BE2C (cell line): ENCODE data around the gene DAB2IP.

ENCODE experiments used
- DNase-seq: peaks from one replicate; pipeline ENCODE4 v3.0.0-alpha.2; 2020
- H3K27me3 ChIP-seq: fragments of 250-450 bp; sonication (Bioruptor Pico); 2 replicates; pipeline ENCODE4 v1.5.1; 2020; ENCODE audit warnings: mild to moderate bottlenecking
- H3K36me3 ChIP-seq: fragments of 250-450 bp; sonication (Bioruptor Pico); 2 replicates; pipeline ENCODE4 v1.5.1; 2020; ENCODE audit warnings: mild to moderate bottlenecking
- H3K4me1 ChIP-seq: fragments of 250-450 bp; sonication (Bioruptor Pico); 2 replicates; pipeline ENCODE4 v1.5.1; 2020
- H3K4me3 ChIP-seq: 2 replicates; pipeline ENCODE4 v1.5.1; 2011; ENCODE audit warnings: low read depth, low read length
- H3K9me3 ChIP-seq: fragments of 250-450 bp; sonication (Bioruptor Pico); 2 replicates; pipeline ENCODE4 v1.5.1; 2020
- CTCF ChIP-seq: IDR thresholded peaks from 2 replicates; pipeline ENCODE4 v1.5.1; 2012; ENCODE audit warnings: mild to moderate bottlenecking, low read depth, low read length

DAB2IP gene

GRCh38 chr9:121822093-121823085 lies 171.0 kb downstream of the DAB2IP start:
- H3K27me3 ChIP-seq, result no peaks in the 10 kb centered on the region
- peaks cover 14% of the 10 kb centered on the region for H3K4me1 ChIP-seq
- TF ChIP-seq CTCF, result no peak
- no peaks in the 10 kb centered on the region for H3K36me3 ChIP-seq
- no peaks in the 10 kb centered on the region for H3K9me3 ChIP-seq
- no peak overlapping the region for H3K4me3 ChIP-seq
- no peak for DNase-seq

- no peak for DNase-seq
- no peak for TF ChIP-seq CTCF
Observed at GRCh38 chr9:121823451-121824169, 172.2 kb downstream of the DAB2IP start.

GRCh38 chr9:121824651-121825030 lies 173.2 kb downstream of the DAB2IP start:
- no peaks in the 10 kb centered on the region for H3K36me3 ChIP-seq
- DNase-seq, result no peak
- no peak; the same call in 1 of the 2 replicates for TF ChIP-seq CTCF
- H3K4me3 ChIP-seq, result no peak overlapping the region
- H3K27me3 ChIP-seq, result no peaks in the 10 kb centered on the region
- H3K9me3 ChIP-seq, result no peaks in the 10 kb centered on the region
- peaks cover 10% of the 10 kb centered on the region for H3K4me1 ChIP-seq

More at GRCh38 chr9:121823451-121824169, 172.2 kb downstream of the DAB2IP start:
- Histone ChIP-seq H3K9me3 (no peaks in the 10 kb centered on the region), H3K36me3 (no peaks in the 10 kb centered on the region), H3K4me3 (no peak overlapping the region), H3K4me1 (peaks cover 14% of the 10 kb centered on the region), H3K27me3 (no peaks in the 10 kb centered on the region)

GRCh38 chr9:121825031-121825691 lies 173.7 kb downstream of the DAB2IP start:
- peak; percentile 17 for TF ChIP-seq CTCF
- H3K9me3 ChIP-seq, result no peaks in the 10 kb centered on the region
- DNase-seq, result peak; percentile 39
- no peaks in the 10 kb centered on the region for H3K36me3 ChIP-seq
- no peak overlapping the region for H3K4me3 ChIP-seq
- no peaks in the 10 kb centered on the region for H3K27me3 ChIP-seq
- peaks cover 10% of the 10 kb centered on the region for H3K4me1 ChIP-seq

GRCh38 chr9:121826711-121827110 lies 175.3 kb downstream of the DAB2IP start:
- no peak overlapping the region for H3K4me3 ChIP-seq
- no peaks in the 10 kb centered on the region for H3K27me3 ChIP-seq
- DNase-seq, result no peak
- H3K4me1 ChIP-seq, result peaks cover 10% of the 10 kb centered on the region
- H3K9me3 ChIP-seq, result no peaks in the 10 kb centered on the region
- no peaks in the 10 kb centered on the region for H3K36me3 ChIP-seq
- no peak for TF ChIP-seq CTCF
